Pons (tissue), 1 donor: Measurements from ENCODE around the gene SLC25A41.
"Not testable (repeated sequence)": the region's sequence is repeated elsewhere in the genome, so short reads cannot be mapped to it uniquely, and the experiment has no call there.

Experiments
- DNase-seq: peaks from one replicate; pipeline ENCODE4 v3.0.0-alpha.2; 2016; ENCODE audit warnings: low spot score

Gene SLC25A41

DNA sequence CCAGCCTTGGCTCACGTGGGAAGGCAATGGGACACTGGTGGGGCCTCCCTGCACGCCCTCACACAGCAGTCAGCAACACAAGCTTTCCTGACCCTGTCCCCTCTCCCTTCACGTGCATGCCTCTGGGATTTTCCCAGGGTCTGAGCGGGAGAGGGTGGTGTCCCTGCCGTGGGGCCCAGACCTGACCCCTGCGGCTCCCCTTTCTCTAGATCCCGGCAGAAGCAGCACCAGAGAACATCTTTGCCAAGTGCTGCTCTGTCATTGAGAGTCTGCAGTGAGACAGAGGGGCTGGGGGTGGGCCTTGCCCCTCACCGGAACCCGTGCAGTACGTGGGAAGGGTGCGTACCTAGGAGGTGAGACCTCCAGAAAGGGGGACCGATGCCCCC is 21.5 kb downstream of the SLC25A41 start:
- DNase-seq, result no peak

DNA sequence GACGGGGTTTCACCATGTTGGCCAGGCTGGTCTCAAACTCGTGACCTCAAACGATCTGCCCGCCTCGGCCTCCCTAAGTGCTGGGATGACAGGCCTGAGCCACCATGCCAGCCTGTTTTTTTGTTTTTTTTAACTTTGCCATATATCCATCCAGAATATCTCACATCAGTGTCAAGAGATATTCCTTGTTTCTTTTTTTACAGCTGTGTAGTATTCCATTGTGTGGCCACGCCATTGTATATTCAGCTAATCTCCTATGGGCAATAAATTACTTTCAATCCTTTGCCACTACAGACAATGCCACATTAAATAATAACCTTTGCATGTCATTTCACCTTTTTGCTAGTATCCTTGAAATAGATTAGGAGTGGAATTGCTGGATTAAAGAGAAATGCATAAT is 24.2 kb downstream of the SLC25A41 start:
- DNase-seq, result no peak

DNA sequence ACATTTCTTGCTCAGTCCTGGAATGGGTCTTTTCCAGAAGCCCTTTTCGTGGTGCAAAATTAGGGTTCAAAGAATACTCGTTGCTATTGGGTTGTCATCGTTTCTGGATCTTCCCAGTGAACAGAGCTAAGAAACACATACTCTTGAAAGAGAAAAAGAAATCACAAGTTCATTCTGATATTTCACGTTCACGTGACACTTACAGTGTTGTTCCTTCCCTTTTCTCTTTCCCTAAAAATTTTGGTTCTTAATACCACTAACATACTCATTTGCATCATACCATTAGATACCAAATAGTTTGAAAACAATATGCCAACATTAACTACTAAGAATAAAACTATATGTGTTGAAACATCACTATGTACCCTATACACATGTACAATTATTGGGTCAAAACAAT is 27.2 kb downstream of the SLC25A41 start:
- no peak for DNase-seq

DNA sequence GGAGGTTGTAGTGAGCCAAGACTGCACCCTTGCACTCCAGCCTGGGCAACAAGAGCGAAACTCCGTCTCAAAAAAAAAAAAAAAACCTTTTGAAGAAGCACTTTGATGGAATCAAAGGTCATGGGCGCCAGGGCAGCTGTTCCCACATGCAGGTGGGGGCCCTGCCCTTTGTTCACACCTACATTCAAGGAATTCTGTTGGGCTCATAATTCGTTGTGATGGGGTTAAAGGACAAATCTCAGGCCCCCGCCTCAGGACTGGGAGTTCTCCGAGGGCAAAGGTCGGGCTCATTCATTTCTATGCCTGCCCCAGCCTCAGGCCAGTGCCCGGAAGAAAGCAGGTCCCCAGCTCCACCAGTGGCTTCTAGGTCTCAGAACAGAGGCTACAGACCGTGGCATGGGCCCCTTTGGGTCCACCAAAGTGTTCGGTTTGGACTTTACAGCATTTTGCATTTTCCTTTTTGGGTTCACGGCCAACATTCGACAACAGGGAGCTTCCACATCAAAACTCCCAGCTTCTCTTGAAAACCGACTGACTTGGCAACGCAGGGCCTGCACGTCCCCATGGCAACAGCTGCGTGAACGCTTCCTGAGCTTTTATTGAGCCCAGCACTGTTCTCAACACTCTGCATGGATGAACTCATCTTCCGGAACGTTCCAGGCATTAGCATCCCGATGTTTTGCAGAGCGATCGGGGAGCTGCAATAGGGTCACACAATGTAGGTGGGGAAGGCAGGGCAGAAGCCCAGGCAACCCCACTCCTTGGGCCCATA is 30.5 kb downstream of the SLC25A41 start:
- DNase-seq, result peak; percentile 71

DNA sequence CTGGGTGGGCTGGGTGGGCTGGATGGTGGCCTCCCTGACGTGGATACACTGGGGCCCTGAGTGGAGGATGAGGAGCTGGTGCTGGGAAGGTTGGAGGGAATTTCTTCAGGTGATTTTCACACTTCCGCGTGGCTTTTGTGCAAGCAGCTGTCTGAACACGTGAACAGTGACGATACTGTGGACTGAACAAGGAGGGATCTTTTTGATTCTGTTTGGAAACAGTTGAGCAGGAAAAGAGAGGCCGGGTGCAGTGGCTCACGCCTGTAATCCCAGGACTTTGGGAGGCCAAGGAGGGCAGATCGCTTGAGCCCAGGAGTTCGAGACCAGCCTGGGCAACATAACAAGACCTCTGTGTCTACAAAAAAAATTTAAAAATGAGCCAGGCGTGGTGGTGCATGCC is 31.5 kb downstream of the SLC25A41 start:
- no peak for DNase-seq

DNA sequence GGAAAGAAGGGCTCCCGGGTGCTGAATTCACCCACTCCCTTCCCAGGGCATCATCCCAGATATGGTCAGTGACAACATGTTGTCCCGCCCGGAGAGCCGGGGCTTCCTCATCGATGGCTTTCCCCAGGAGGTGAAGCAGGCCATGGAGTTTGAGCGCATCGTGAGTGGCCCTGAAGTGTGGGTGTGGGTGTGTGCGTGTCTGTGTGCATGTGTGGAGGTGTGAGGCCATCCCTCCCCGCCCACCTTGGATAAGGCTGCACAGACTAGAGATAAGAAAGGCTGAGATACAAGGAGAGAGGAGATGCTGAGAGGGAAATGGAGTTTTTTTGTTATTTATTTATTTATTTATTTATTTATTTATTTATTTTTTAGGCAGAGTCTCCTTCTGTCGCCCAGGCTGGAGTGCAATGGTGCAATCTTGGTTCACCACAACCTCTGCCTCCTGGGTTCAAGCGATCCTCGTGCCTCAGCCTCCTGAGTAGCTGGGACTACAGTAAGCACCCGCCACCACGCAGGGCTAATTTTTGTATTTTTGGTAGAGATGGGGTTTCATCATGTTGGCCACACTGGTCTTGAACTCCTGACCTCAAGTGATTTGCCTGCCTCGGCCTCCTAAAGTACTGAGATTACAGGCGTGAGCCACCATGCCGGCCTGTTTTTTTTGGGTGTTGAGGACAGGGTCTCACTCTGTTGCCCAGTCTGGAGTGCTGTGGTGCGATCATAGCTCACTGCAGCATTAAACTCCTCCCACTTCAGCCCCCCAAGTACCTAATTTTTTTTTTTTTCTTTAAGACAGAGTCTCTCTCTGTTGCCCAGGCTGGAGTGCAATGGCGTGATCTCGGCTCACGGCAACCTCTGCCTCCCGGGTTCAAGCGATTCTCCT is 33.3 kb downstream of the SLC25A41 start:
- DNase-seq, result not testable (repeated sequence)

DNA sequence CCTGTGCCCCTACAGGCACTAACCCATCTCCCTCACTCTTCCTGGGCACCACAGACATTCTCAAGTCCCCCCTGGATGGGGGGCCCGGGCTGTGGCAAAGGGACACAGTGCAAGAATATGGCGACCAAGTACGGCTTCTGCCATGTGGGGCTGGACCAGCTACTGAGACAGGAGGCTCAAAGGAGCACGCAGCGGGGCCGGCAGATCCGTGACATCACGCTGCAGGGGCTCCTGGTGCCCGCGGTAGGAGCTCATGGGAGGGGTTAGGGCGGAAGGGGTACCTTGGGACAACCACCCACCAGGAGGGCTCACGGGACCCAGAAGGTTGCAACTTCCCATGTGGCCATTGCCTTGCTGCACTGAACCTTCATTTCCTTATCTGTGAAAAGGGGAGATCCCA is 37.3 kb downstream of the SLC25A41 start:
- no peak for DNase-seq

DNA sequence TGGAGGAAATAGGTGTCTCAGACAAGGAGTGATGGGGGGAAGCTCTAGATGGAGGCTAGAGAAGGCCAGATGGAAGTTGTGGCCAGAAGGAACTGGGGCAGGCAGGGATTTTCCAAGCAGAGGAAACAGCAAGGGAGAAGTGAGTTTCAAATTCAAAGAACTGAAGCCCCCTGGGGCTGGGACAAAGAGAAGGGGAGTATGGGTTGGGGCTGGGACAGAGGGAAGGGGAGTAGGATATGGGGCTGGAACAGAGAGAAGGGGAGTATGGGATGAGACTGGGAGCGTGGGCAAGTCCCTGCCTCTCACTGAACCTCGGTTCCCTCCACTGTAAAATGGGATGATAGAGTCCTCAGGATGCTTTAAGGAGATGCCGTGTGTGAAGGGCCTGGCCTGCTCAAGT is 38.7 kb downstream of the SLC25A41 start:
- no peak for DNase-seq

DNA sequence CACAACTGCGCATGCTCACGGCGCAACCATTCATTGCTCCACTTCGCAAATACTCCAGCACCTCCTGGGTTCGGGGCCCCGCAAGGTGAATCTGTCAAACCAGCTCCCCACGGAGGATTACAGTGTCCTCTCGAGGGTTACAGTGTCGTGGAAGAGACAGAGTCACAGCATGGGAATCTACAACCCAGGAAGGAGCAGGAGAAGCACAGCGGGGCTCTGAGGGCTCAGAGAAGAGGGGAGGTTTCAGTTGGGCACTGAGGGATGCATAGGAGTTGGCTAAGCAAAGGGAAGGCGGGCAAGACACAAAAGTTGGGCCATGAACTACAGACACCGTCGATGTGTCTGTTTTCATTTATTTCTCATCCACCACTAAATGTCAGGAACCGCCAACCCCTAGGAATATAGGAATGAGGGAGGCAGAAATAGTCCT is 39.6 kb downstream of the SLC25A41 start:
- no peak for DNase-seq

DNA sequence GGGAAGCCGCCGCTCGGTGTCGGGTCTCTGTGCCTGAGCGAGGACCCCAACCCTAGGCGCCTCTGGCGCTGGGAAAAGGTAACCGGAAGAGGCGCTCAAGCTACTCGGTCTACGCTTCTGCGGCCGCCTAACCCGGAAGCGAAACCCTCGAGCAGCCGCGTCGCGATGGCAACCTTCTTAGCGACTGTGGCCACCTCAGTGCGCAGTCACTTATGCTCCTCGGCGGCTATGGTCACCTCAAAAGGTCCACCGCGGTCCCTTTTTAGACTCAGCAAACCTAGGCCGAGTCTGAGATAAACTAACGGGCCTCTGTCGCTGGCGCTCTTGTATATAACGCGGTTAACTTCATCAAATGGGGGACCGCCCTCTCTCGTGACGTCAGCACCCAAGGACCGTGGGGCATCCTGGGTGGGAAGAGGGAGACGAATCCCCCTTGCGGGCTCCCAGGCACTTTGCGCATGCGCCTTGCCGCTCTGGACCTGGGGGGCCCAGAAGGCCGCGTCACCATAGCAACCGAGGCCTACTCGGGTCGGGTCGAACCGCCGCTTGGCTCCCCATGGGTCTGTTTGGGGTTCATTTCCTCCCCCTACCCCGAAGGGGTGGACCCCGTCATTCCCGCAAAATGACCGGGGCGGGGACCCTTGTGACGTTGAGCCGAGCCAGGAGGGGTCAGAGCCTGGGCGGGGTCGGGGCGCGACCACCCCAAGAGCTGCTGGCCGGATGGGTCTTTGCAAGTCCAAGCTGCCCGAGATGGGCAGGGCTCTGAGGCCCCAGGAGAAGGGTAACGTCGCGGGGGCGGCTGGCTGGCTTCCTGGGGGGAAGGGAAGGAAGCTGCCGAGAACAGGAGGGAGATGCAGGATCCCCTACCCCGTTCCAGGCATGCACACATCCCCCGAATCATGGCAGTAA is 40.2 kb downstream of the SLC25A41 start, which contains the start of gene GTF2F1:
Gene GTF2F1 (minus strand): TSS at position 91 of the 909 bp plus-strand sequence. CDS start 169 bp downstream, outside the sequence.
- peak; percentile 96 for DNase-seq

DNA sequence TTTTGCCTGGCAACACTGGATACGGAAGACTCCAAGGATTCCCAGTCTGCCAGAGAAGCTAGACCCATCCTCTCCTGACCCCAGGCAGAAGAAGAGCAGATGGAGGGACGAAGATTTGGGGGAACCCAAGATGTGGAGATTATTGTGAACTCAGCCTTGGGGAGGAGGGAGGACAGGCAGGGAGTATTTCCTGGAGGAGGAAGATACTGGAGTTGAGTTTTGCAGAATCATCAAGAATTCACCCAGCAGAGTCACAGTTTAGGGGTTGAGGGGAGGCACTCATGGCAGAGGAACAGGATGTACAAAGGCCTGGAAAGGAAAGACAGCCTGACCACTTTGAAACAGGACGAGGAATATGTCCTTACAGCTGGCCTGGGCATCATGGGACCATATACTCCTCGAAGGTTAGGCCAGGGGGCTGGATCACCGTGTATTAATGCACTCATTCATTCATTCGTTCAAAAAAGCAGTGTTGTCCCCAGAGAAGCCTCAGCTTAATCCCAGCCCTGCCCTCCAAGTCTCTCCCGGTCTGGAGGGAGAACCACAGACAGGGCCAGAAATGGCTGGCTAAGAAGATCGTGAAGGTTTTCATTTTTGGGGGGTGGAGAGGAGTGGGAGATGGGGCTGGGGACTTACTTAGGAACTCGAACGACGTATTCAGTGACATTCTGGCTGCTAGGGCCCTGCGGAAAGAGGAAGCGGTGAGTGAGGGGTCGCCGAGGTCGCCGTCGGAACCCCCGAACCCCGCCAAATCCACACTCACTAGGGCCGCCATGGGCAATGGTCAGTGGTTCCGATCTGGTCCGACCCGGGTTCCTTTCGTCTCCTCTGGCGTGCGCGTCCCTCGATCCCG is 41.1 kb downstream of the SLC25A41 start:
- DNase-seq, result no peak

DNA sequence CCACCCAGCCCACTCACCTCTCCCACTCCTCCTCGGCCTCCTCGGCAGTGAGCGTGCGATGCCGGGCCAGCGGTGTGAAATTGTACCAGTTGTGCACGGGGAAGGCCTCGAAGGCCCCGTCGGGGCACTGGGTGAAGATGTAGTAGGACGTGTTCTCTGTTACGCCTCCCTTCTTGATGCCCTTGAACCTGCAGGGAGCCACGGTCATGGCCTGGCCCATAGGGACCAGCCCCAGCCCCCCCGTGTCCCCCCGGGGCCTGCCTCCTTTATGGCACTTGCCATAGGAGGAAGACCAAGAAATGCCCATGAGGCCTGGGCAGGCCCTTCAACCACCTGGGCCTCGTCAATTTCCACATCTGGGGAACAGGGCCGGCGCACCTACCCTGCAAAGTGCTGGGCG is 46.2 kb downstream of the SLC25A41 start:
- DNase-seq, result no peak

DNA sequence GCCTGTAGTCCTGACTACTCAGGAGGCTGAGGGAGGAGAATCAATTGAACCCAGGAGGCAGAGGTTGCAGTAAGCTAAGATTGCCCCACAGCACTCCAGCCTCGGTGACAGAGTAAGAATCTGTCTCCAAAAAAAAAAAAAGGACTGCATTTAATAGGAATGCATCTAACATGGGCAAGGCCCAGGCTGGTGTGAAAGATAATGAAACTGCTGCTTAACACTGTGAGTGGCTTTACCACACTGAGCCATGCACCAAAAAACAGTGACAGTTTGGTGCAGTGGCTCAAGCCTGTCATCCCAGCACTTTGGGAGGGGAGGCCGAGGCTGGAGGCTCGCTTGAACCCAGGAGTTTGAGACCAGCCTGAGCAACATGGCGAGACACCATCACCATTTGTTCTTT is 49.2 kb downstream of the SLC25A41 start:
- DNase-seq, result no peak

DNA sequence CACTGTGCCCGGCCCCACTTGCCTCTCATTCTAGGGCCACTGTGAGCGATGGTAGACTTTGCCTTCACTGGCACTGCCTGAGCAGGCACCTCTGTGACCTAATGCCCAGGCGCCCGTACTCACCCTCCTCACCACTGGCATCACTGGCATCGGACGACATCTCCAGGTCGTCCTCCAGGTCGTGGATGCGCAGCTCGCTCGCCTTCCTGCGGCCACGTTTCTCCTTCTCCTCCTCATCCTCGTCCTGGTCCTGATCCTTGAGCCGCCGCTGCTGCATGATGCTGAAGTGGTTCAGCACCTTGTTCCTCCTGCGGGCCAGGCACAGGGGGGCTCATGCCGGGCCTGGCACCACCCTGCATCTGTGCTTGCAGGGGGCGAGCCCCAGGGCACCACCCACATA is 50.4 kb downstream of the SLC25A41 start:
- DNase-seq, result no peak

DNA sequence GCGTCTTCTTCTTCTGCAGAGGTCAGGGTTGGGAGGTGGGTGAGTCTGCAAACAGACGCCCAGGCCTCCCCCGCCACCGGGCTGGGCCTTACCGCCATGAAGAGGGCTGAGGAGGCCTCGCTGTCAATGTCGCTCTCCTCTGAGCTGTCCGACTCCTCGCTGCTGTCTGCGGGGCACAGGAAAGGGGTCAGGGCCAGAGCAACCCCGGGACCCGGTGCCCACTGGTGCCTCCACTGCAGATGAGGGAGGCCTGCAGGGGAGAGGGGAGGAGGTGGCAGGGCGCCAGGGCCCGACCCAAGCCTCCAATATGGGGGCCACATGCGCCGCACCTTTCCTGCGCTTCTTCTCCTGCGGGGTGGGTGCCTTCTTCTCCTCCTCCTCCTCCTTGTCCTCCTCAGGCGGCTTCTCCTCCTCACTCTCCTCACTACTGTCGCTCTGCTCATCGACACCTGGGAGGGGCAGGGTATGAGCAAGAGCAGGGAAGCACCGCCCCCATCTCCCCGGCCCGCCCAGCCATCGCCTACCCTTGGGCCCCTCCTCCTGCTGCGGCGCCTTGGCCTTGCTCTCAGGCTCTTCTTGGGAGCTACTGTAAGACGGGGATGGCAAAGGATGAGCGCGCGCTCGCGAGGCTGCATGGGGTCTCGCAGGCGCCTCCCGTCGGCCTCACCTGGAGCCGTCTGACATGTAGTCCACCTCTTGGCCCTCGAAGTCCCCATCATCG is 52.4 kb downstream of the SLC25A41 start:
- DNase-seq, result no peak

DNA sequence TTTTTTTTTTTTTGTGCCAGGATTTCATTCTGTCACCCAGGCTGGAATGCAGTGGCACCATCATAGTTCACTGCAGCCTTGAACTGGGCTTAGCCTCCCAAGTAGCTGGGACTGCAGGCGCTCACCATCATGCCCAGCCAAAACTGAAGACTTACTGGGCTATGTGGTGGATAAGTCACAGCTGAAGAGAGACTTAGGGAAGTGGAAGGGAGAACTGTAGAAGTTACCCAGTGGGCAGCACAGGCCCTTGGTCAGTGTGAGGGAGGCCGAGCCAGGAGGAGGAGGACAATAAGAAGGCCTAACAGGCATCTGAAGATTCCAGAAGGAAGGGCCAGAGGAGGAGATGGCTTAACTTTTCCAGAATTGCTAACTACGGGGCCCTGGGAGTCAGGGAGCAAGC is 53.8 kb downstream of the SLC25A41 start:
- no peak for DNase-seq

DNA sequence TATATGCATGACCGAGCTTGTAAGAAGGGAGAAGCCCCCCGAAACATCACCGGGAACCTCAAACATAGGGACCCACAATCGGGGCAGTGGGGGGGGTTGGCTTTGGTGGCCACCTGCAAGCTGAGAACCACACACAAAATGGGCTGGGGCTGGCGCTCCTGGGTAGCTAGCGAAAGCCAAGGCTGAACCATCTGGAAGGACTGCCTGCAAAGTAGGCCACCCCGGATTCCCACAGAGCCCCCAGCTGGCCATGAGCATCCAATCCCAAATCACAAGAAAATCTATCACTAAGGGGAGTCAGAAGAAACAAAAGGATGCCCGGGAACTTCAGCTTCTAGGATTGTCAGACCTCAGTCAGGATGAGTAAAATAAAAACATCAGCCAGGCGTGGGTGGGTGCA is 55.1 kb downstream of the SLC25A41 start:
- no peak for DNase-seq

DNA sequence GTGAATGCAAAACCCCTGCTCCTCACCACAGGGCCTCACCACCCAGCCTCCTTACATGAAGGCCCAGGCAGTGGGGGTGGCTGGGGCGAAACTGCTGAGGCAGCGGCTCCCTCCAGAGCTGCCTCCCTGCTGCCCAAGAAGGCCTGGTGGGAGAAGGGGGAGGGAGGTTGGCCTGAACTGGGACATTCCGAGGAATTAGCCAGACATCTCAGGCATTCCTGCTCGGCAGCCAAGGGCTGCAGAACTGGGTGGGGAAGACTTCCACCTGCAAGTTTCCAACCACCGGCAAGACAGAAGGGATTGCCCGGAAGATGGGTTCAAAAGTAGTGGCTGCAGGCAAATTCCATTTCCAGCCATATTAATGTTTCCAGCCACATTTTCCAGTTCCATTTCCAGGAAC is 55.5 kb downstream of the SLC25A41 start:
- DNase-seq, result no peak

DNA sequence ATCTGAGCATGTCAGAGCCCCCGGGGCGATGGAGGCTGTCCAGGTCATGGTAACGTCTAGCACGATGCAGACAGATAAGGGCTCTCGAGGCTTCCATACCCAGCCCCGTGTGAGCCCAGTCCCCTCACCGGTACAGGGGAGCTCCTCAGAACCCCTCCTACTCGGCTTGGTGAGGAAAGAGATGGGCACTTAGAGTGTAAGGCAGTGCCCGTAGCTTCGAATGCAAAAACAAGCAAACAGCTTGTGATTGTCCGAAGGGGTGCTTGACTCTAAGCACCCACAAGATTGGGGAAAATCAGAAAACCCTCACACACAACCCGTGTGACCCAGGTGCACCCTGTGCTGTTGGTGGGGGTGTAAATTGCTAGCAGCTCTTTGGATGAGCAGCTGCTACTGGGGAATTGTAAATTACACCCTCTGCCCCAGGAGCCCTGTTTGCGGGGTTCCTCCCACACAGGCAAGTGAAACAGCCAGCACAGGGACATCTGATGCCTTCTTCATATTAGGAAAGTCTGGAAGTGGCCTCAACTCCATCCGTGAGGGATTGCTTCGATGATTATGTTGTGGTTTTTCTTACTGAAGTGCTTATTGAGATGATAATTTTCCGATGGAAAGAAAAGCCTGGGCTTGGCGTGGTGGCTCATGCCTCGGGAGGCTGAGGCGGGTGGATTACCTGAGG is 56.9 kb downstream of the SLC25A41 start:
- no peak for DNase-seq
